H1 (cell line): Measurements from ENCODE around the gene KLK6. TPM values are rescaled to one million over a fixed set of nuclear protein-coding genes. Genes with fewer than 3 reads are reported as not detected.
A peak's percentile ranks its signal among the peaks of the same experiment; 100 is the strongest.

ENCODE experiments used
- CTCF ChIA-PET: fragments of 300-600 bp; sonication (Branson Sonifier 250); formaldehyde crosslinking; loops from one replicate; lab custom pipeline; 2021; ENCODE audit not compliant: partially characterized antibody; lab: Charles Lee
- POLR2A ChIA-PET: fragments of 300-600 bp; sonication (Branson Sonifier 250); formaldehyde crosslinking; loops from one replicate; lab custom pipeline; 2021; ENCODE audit warnings: inconsistent platforms; ENCODE audit not compliant: partially characterized antibody; lab: Charles Lee
- DNase-seq, 2 experiments: peaks; one replicate each; pipeline versions ENCODE4 v3.0.0 to v3.0.0-alpha.2; 2010 to 2022; ENCODE audit warnings: low spot score in 2 of 2, low read depth in 1 of 2, mixed read lengths in 1 of 2
- FAIRE-seq: peaks from 2 replicates; lab custom pipeline; 2011; peaks lifted over from hg19 to GRCh38; lab: Jason Lieb, UNC
- H2AFZ ChIP-seq: 2 replicates; pipeline ENCODE4 v1.8.1; 2012; ENCODE audit warnings: low read length, inconsistent platforms
- H2AK5ac ChIP-seq: 2 replicates; pipeline ENCODE4 v1.6.1; 2013; ENCODE audit warnings: low read depth, low read length
- H2BK120ac ChIP-seq: replicated peaks from 2 replicates; pipeline ENCODE3; 2013; ENCODE audit warnings: low read depth, low read length, inconsistent platforms
- H2BK12ac ChIP-seq: 2 replicates; pipeline ENCODE4 v1.6.1; 2013; ENCODE audit warnings: low read depth, low read length
- H2BK15ac ChIP-seq: 2 replicates; pipeline ENCODE4 v1.6.1; 2013; ENCODE audit warnings: low read length
- H2BK20ac ChIP-seq: 2 replicates; pipeline ENCODE4 v1.6.1; 2013; ENCODE audit warnings: low read length
- H2BK5ac ChIP-seq: 2 replicates; pipeline ENCODE4 v1.6.1; 2013; ENCODE audit warnings: low read depth, low read length
- H3K14ac ChIP-seq: 2 replicates; pipeline ENCODE4 v1.6.1; 2013; ENCODE audit warnings: inconsistent platforms; ENCODE audit not compliant: insufficient read length
- H3K18ac ChIP-seq: 2 replicates; pipeline ENCODE4 v1.6.1; 2013; ENCODE audit warnings: low read length; ENCODE audit errors: extremely low read depth
- H3K23ac ChIP-seq: 2 replicates; pipeline ENCODE4 v1.6.1; 2013; ENCODE audit warnings: inconsistent platforms; ENCODE audit not compliant: insufficient read length
- H3K23me2 ChIP-seq: 2 replicates; pipeline ENCODE4 v1.6.1; 2013; ENCODE audit warnings: low read depth, low read length
- H3K27ac ChIP-seq: 2 replicates; pipeline ENCODE4 v1.6.1; 2011; ENCODE audit warnings: low read depth, low read length, inconsistent platforms
- H3K27me3 ChIP-seq, 4 experiments: replicated peaks in 1 of 4; 1 replicate in 1 of 4; 2 replicates in 3 of 4; pipeline versions ENCODE4 v1.6.1 to v1.8.1; 2011 to 2013; ENCODE audit warnings: low read length in 3 of 4, mild to moderate bottlenecking in 3 of 4, inconsistent platforms in 2 of 4, mixed read lengths in 2 of 4, moderate library complexity in 1 of 4; ENCODE audit not compliant: control insufficient read depth in 3 of 4, insufficient read depth in 3 of 4; ENCODE audit errors: extremely low read depth in 1 of 4
- H3K36me3 ChIP-seq, 4 experiments: 2 replicates each; pipeline versions ENCODE4 v1.6.1 to v1.8.1; 2011 to 2013; ENCODE audit warnings: mild to moderate bottlenecking in 4 of 4, low read length in 3 of 4, moderate library complexity in 2 of 4, control low read depth in 1 of 4, inconsistent platforms in 1 of 4; ENCODE audit not compliant: insufficient read depth in 4 of 4, control insufficient read depth in 2 of 4
- H3K4ac ChIP-seq: replicated peaks from 2 replicates; pipeline ENCODE3; 2013; ENCODE audit warnings: low read length, low read depth, mixed read lengths, inconsistent platforms; ENCODE audit not compliant: insufficient read length
- H3K4me1 ChIP-seq, 4 experiments: replicated peaks in 1 of 4; 1 replicate in 1 of 4; 2 replicates in 3 of 4; pipeline versions ENCODE4 v1.6.1 to v1.8.1; 2011 to 2013; ENCODE audit warnings: low read length in 3 of 4, inconsistent platforms in 2 of 4, mixed read lengths in 1 of 4; ENCODE audit not compliant: insufficient read depth in 4 of 4, control insufficient read depth in 3 of 4
- H3K4me2 ChIP-seq, 2 experiments: 2 replicates each; pipeline versions ENCODE4 v1.6.1 to v1.8.1; 2011 to 2013; ENCODE audit warnings: low read depth in 2 of 2, low read length in 2 of 2, control low read depth in 1 of 2, inconsistent platforms in 1 of 2, mild to moderate bottlenecking in 1 of 2; ENCODE audit not compliant: insufficient read depth in 1 of 2
- H3K4me3 ChIP-seq, 4 experiments: fragments of 200-600, 300-600 bp in 1 of 4; sonication (generic), shearing (Covaris generic), sonication (Bioruptor Twin) in 1 of 4; 2 replicates each; pipeline versions ENCODE4 v1.5.1 to v1.8.1; 2011 to 2016; ENCODE audit warnings: low read length in 4 of 4, low read depth in 3 of 4, control low read depth in 2 of 4, inconsistent platforms in 2 of 4, mild to moderate bottlenecking in 2 of 4, mixed read lengths in 1 of 4, moderate library complexity in 1 of 4; ENCODE audit not compliant: insufficient read depth in 2 of 4; ENCODE audit errors: extremely low read depth in 1 of 4
- H3K56ac ChIP-seq: replicated peaks from 2 replicates; pipeline ENCODE3; 2013; ENCODE audit warnings: low read depth, mild to moderate bottlenecking, mixed read lengths, low read length, inconsistent platforms; ENCODE audit not compliant: insufficient read length
- H3K79me1 ChIP-seq: 2 replicates; pipeline ENCODE4 v1.6.1; 2013; ENCODE audit warnings: low read depth, low read length, control low read depth
- H3K79me2 ChIP-seq, 2 experiments: 2 replicates each; pipeline versions ENCODE4 v1.6.1 to v1.8.1; 2012 to 2013; ENCODE audit warnings: low read length in 2 of 2, mild to moderate bottlenecking in 2 of 2, inconsistent platforms in 1 of 2; ENCODE audit not compliant: insufficient read depth in 2 of 2, control insufficient read depth in 1 of 2
- H3K9ac ChIP-seq, 4 experiments: replicated peaks in 1 of 4; 1 replicate in 1 of 4; 2 replicates in 3 of 4; pipeline versions ENCODE4 v1.6.1 to v1.8.1; 2011 to 2013; ENCODE audit warnings: low read depth in 3 of 4, low read length in 3 of 4, control low read depth in 2 of 4, mild to moderate bottlenecking in 2 of 4, moderate library complexity in 2 of 4, inconsistent platforms in 1 of 4; ENCODE audit errors: extremely low read depth in 1 of 4
- H3K9me3 ChIP-seq, 2 experiments: 2 replicates each; pipeline versions ENCODE4 v1.6.1 to v1.8.1; 2012 to 2013; ENCODE audit warnings: mild to moderate bottlenecking in 2 of 2, moderate library complexity in 2 of 2, control low read depth in 1 of 2, inconsistent platforms in 1 of 2, low read depth in 1 of 2, low read length in 1 of 2, mixed read lengths in 1 of 2; ENCODE audit not compliant: insufficient read depth in 2 of 2
- H4K20me1 ChIP-seq, 2 experiments: replicated peaks in 1 of 2; 2 replicates each; pipeline versions ENCODE3 to v1.8.1; 2011 to 2013; ENCODE audit warnings: inconsistent platforms in 2 of 2, low read length in 2 of 2, mild to moderate bottlenecking in 1 of 2; ENCODE audit not compliant: insufficient read depth in 2 of 2, control insufficient read depth in 1 of 2
- H4K5ac ChIP-seq: 2 replicates; pipeline ENCODE4 v1.6.1; 2013; ENCODE audit warnings: low read length, low read depth, mixed read lengths, inconsistent platforms; ENCODE audit not compliant: insufficient read length
- H4K8ac ChIP-seq: 2 replicates; pipeline ENCODE4 v1.8.0; 2013; ENCODE audit warnings: mild to moderate bottlenecking, moderate library complexity, low read length, inconsistent platforms; ENCODE audit not compliant: insufficient read depth; ENCODE audit errors: extremely low read depth
- H4K91ac ChIP-seq: replicated peaks from 2 replicates; pipeline ENCODE3; 2013; ENCODE audit warnings: low read length, mixed read lengths, inconsistent platforms; ENCODE audit not compliant: insufficient read length
- KDM5A ChIP-seq: fragments of 200-600 bp; IDR thresholded peaks from 2 replicates; pipeline ENCODE4 v1.7.1; 2012; ENCODE audit warnings: mild to moderate bottlenecking, low read length, inconsistent platforms, mixed read lengths
- MAFK ChIP-seq: IDR thresholded peaks from 2 replicates; pipeline ENCODE4 v1.6.1; 2012; ENCODE audit warnings: low read depth, mild to moderate bottlenecking, improper control_type of control experiment, low read length
- WGBS, 2 experiments: shearing (Covaris generic) in 1 of 2; methylation state at CpG; one replicate each; pipeline versions ENCODE4 v1.1.6 to v1.1.7; 2013 to 2015; ENCODE audit warnings: low lambda C conversion rate in 2 of 2, mixed read lengths in 2 of 2, inconsistent platforms in 1 of 2, low coverage in 1 of 2, missing lambda C conversion rate in 1 of 2; ENCODE audit not compliant: insufficient replicate concordance in 2 of 2, insufficient coverage in 1 of 2, insufficient read length in 1 of 2; ENCODE audit errors: extremely low coverage in 1 of 2, missing lambda C conversion rate in 1 of 2; 5-methylcytosine and 5-hydroxymethylcytosine counted together
- polyA plus RNA-seq, 7 experiments: library from polyadenylated mRNA; depleted of rRNA in 3 of 7; stranded (reverse) in 5 of 7; unstranded in 2 of 7; fragments of >200 nt in 5 of 7; fragments of 200-250 nt in 2 of 7; gene quantifications; 1 replicate in 5 of 7; 2 replicates in 1 of 7; 4 replicates in 1 of 7; pipeline versions ENCODE4 v1.2.1 to v1.2.3, GENCODE V29; 2011 to 2013; ENCODE audit warnings: missing spikeins in 2 of 7, mixed read lengths in 2 of 7
- total RNA-seq: library from RNA; stranded (reverse); fragmentation: NEBNext Ultra II Directional; extraction: Animal tissue kit (Norgen Biotek cat#: 25700); gene quantifications from 2 replicates; pipeline ENCODE4 v1.2.1, GENCODE V29; 2021

The KLK6 gene
- total and polyA plus RNA-seq, 2 of the 8 experiments (the other 6 are each of a cell fraction or from before 2014, with no cell fraction given) = 0.69 to 3.2 TPM

DNA sequence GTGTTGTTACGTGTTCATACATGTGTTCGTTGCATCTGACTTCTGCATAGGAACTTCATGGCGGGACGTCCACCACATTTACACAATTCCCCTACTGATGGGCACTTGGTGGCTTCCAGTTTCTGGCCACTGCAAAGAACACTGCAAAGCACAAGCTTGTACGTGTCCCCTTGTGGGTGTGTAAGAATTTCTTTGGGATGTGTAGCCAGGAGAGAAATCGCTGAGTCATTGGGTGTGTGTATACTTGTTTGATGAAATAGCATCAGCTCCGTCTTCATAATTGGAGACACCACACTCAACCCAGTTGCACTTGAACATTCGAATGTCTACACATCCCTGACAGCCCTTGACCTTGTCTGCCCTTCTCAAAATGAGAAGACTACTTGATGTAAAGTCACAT, 35.8 kb downstream of the KLK6 start:
- no peak overlapping the region for H3K9ac ChIP-seq
- ChIA-PET POLR2A (no interaction called here), CTCF (interaction anchor here (0.9 to 3.5 kb wide), 6 partner anchors 17 to 230 kb away, joined by 3 to 13 read pairs (median 9); no protein-coding TSS in a partner anchor)
- no peak overlapping the region for H3K27ac ChIP-seq
- H2AK5ac ChIP-seq = no peak overlapping the region
- no peaks in the 10 kb centered on the region for H4K20me1 ChIP-seq
- no peak overlapping the region for H4K8ac ChIP-seq
- no peaks in the 10 kb centered on the region for H3K9me3 ChIP-seq
- peak overlapping the region; percentile 46; the same call in 1 of the 2 replicates for H2BK12ac ChIP-seq
- no peaks in the 10 kb centered on the region for H3K79me2 ChIP-seq
- no peak overlapping the region; the same call in 1 of the 2 replicates for H2BK5ac ChIP-seq
- no peak overlapping the region for H4K5ac ChIP-seq
- no peak overlapping the region for H2BK20ac ChIP-seq
- H3K4ac ChIP-seq = no peak overlapping the region
- H3K14ac ChIP-seq = no peak overlapping the region
- no peaks in the 10 kb centered on the region for H3K23me2 ChIP-seq
- TF ChIP-seq KDM5A = no peak
- 0 out of 2 replicates have a peak, but pooled peaks have one; percentile 28 for TF ChIP-seq MAFK
- H3K4me2 ChIP-seq = no peak overlapping the region
- no peak overlapping the region for H3K18ac ChIP-seq
- no peak overlapping the region for H2AFZ ChIP-seq
- H3K23ac ChIP-seq = no peak overlapping the region
- no peaks in the 10 kb centered on the region for H3K79me1 ChIP-seq
- 80% methylated on average over 8 of the region's 8 CpGs; no CpG with 5 or more reads in 1 of the 2 experiments for WGBS, 2 experiments
- H4K91ac ChIP-seq = no peak overlapping the region
- H2BK15ac ChIP-seq = no peak overlapping the region
- no peak for DNase-seq
- H3K4me3 ChIP-seq = no peak overlapping the region
- no peak for FAIRE-seq
- H3K27me3 ChIP-seq = 0 out of 7 replicates have a peak, but pooled peaks cover 0 to 2% (median 0%) of the 10 kb centered on the region in 4 experiments
- no peaks in the 10 kb centered on the region for H3K36me3 ChIP-seq
- H3K4me1 ChIP-seq = no peaks in the 10 kb centered on the region
- H3K56ac ChIP-seq = no peak overlapping the region
- no peak overlapping the region for H2BK120ac ChIP-seq
